Mesendoderm (in vitro differentiated cells): ENCODE measurements around the gene TAS2R41.
"Not testable (repeated sequence)": the region's sequence is repeated elsewhere in the genome, so short reads cannot be mapped to it uniquely, and the experiment has no call there.

ENCODE experiments used
- DNase-seq: peaks from one replicate; pipeline ENCODE4 v3.0.0; 2013
- H2AK5ac ChIP-seq: 2 replicates; pipeline ENCODE4 v1.6.1; 2013; ENCODE audit warnings: low read length, inconsistent platforms
- H2BK120ac ChIP-seq: 2 replicates; pipeline ENCODE4 v1.6.1; 2013; ENCODE audit warnings: low read depth, mild to moderate bottlenecking, low read length, moderate library complexity, mixed read lengths
- H2BK15ac ChIP-seq: replicated peaks from 2 replicates; pipeline ENCODE4 v1.6.1; 2013; ENCODE audit warnings: low read depth, mild to moderate bottlenecking, moderate library complexity
- H2BK5ac ChIP-seq: 2 replicates; pipeline ENCODE4 v1.6.1; 2013; ENCODE audit warnings: low read length, inconsistent platforms
- H3K18ac ChIP-seq: 2 replicates; pipeline ENCODE4 v1.6.1; 2013; ENCODE audit warnings: mild to moderate bottlenecking, low read length, mixed read lengths
- H3K23ac ChIP-seq: one replicate; pipeline ENCODE4 v1.6.1; 2013; ENCODE audit warnings: low read length
- H3K27ac ChIP-seq: 2 replicates; pipeline ENCODE4 v1.5.1; 2013; ENCODE audit warnings: low read depth, mild to moderate bottlenecking, inconsistent platforms, low read length, moderate library complexity
- H3K27me3 ChIP-seq: 2 replicates; pipeline ENCODE4 v1.6.1; 2013; ENCODE audit warnings: low read length, control low read depth, mild to moderate bottlenecking, inconsistent platforms; ENCODE audit not compliant: insufficient read depth, poor library complexity
- H3K36me3 ChIP-seq: 2 replicates; pipeline ENCODE4 v1.6.1; 2013; ENCODE audit warnings: low read length, inconsistent platforms; ENCODE audit not compliant: control insufficient read depth, insufficient read depth
- H3K4ac ChIP-seq: one replicate; pipeline ENCODE4 v1.6.1; 2013; ENCODE audit warnings: low read depth, mild to moderate bottlenecking, low read length, moderate library complexity
- H3K4me1 ChIP-seq: 2 replicates; pipeline ENCODE4 v1.6.1; 2013; ENCODE audit warnings: low read depth, low read length, inconsistent platforms; ENCODE audit not compliant: control insufficient read depth
- H3K4me2 ChIP-seq: 2 replicates; pipeline ENCODE4 v1.6.1; 2013; ENCODE audit warnings: low read length
- H3K4me3 ChIP-seq: 2 replicates; pipeline ENCODE4 v1.5.1; 2013; ENCODE audit warnings: mild to moderate bottlenecking, low read length
- H3K56ac ChIP-seq: one replicate; pipeline ENCODE4 v1.6.1; 2013; ENCODE audit warnings: low read length
- H3K79me1 ChIP-seq: 2 replicates; pipeline ENCODE4 v1.6.1; 2013; ENCODE audit warnings: low read length, inconsistent platforms
- H3K79me2 ChIP-seq: 2 replicates; pipeline ENCODE4 v1.6.1; 2013; ENCODE audit warnings: mild to moderate bottlenecking, low read length; ENCODE audit not compliant: control insufficient read depth, insufficient read depth
- H3K9ac ChIP-seq: 2 replicates; pipeline ENCODE4 v1.6.1; 2013; ENCODE audit warnings: low read length, inconsistent platforms
- H4K5ac ChIP-seq: one replicate; pipeline ENCODE4 v1.6.1; 2013; ENCODE audit warnings: low read length
- H4K8ac ChIP-seq: one replicate; pipeline ENCODE4 v1.6.1; 2013; ENCODE audit warnings: low read depth, mild to moderate bottlenecking, control low read depth, low read length, moderate library complexity
- WGBS: extraction: QIAGEN DNeasy Blood & Tissue Kit; methylation state at CpG from one replicate; pipeline ENCODE4 v1.1.7; 2013; ENCODE audit warnings: low lambda C conversion rate, missing lambda C conversion rate; ENCODE audit not compliant: insufficient coverage; ENCODE audit errors: extremely low coverage; 5-methylcytosine and 5-hydroxymethylcytosine counted together

Gene TAS2R41

GRCh38 chr7:143516981-143517380, 39.3 kb downstream of the TAS2R41 start:
- DNase-seq: no peak
- Histone ChIP-seq H2AK5ac (no peak overlapping the region), H3K79me1 (no peaks in the 10 kb centered on the region), H3K4me2 (no peak overlapping the region), H3K36me3 (no peaks in the 10 kb centered on the region), H3K4me1 (no peaks in the 10 kb centered on the region), H4K8ac (no peak overlapping the region), H3K4ac (no peak overlapping the region), H2BK5ac (no peak overlapping the region), H3K27me3 (no peaks in the 10 kb centered on the region), H3K56ac (no peak overlapping the region), H2BK15ac (no peak overlapping the region), H3K4me3 (no peak overlapping the region), H3K27ac (no peak overlapping the region), H3K18ac (no peak overlapping the region), H3K79me2 (no peaks in the 10 kb centered on the region), H3K9ac (no peak overlapping the region), H3K23ac (no peak overlapping the region), H2BK120ac (no peak overlapping the region), H4K5ac (no peak overlapping the region)
- WGBS: no CpG with 5 or more reads among the region's 2 CpGs

GRCh38 chr7:143518521-143518920, 40.8 kb downstream of the TAS2R41 start:
- Histone ChIP-seq H3K9ac (no peak overlapping the region), H3K27ac (no peak overlapping the region), H3K4me2 (no peak overlapping the region), H4K8ac (no peak overlapping the region), H2BK15ac (no peak overlapping the region), H3K56ac (no peak overlapping the region), H3K23ac (no peak overlapping the region), H3K18ac (no peak overlapping the region), H3K79me1 (no peaks in the 10 kb centered on the region), H4K5ac (no peak overlapping the region), H3K4me1 (no peaks in the 10 kb centered on the region), H3K4ac (no peak overlapping the region), H2BK120ac (no peak overlapping the region), H2BK5ac (no peak overlapping the region), H3K27me3 (no peaks in the 10 kb centered on the region), H2AK5ac (no peak overlapping the region), H3K36me3 (no peaks in the 10 kb centered on the region), H3K4me3 (no peak overlapping the region), H3K79me2 (no peaks in the 10 kb centered on the region)
- peak; percentile 13 for DNase-seq
- WGBS: no CpG with 5 or more reads among the region's 4 CpGs

GRCh38 chr7:143518941-143519340, 41.3 kb downstream of the TAS2R41 start:
- Histone ChIP-seq H2BK120ac (no peak overlapping the region), H2BK15ac (no peak overlapping the region), H2BK5ac (no peak overlapping the region), H3K79me1 (no peaks in the 10 kb centered on the region), H2AK5ac (no peak overlapping the region), H3K4me2 (no peak overlapping the region), H4K5ac (no peak overlapping the region), H3K9ac (no peak overlapping the region), H3K79me2 (no peaks in the 10 kb centered on the region), H3K23ac (no peak overlapping the region), H3K18ac (no peak overlapping the region), H3K36me3 (no peaks in the 10 kb centered on the region), H3K4ac (no peak overlapping the region), H3K4me3 (no peak overlapping the region), H3K56ac (no peak overlapping the region), H3K4me1 (no peaks in the 10 kb centered on the region), H4K8ac (no peak overlapping the region), H3K27ac (no peak overlapping the region), H3K27me3 (no peaks in the 10 kb centered on the region)
- DNase-seq: no peak
- no CpG with 5 or more reads among the region's 11 CpGs for WGBS

- Histone ChIP-seq H3K79me1 (no peaks in the 10 kb centered on the region), H3K18ac (no peak overlapping the region), H3K79me2 (no peaks in the 10 kb centered on the region), H3K4ac (no peak overlapping the region), H2BK120ac (no peak overlapping the region), H3K23ac (no peak overlapping the region), H2BK15ac (no peak overlapping the region), H3K9ac (no peak overlapping the region), H3K4me2 (no peak overlapping the region), H2BK5ac (no peak overlapping the region), H2AK5ac (no peak overlapping the region), H3K4me3 (no peak overlapping the region), H3K36me3 (no peaks in the 10 kb centered on the region), H4K5ac (no peak overlapping the region), H3K56ac (no peak overlapping the region), H3K27me3 (no peaks in the 10 kb centered on the region), H4K8ac (no peak overlapping the region), H3K4me1 (no peaks in the 10 kb centered on the region), H3K27ac (no peak overlapping the region)
- DNase-seq: no peak
- WGBS: no CpG with 5 or more reads among the region's 7 CpGs
These were observed 41.9 kb downstream of the TAS2R41 start for GRCh38 chr7:143519411-143520131.

GRCh38 chr7:143522309-143522916, 44.7 kb downstream of the TAS2R41 start:
- not testable (repeated sequence) for H3K36me3 ChIP-seq, H4K5ac ChIP-seq, H3K18ac ChIP-seq, H2AK5ac ChIP-seq, H3K79me1 ChIP-seq, H2BK5ac ChIP-seq, H2BK15ac ChIP-seq, H3K27ac ChIP-seq, H3K4me2 ChIP-seq, H2BK120ac ChIP-seq, H3K23ac ChIP-seq, H3K56ac ChIP-seq, H3K4me1 ChIP-seq, H4K8ac ChIP-seq, DNase-seq, H3K27me3 ChIP-seq, H3K4ac ChIP-seq, H3K79me2 ChIP-seq, H3K9ac ChIP-seq, H3K4me3 ChIP-seq
- no CpG with 5 or more reads among the region's 9 CpGs for WGBS
